Loucy (cell line): Measurements from ENCODE around the gene FAM163B.

Source experiments
- H2AFZ ChIP-seq: fragments of 200-600 bp; sonication (generic); 2 replicates; pipeline ENCODE4 v1.6.0; 2016; ENCODE audit warnings: antibody characterized with exemption, mild to moderate bottlenecking, low read length, moderate library complexity
- H3F3A ChIP-seq: fragments of 200-600 bp; 2 replicates; pipeline ENCODE4 v1.6.0; 2016; ENCODE audit warnings: antibody characterized with exemption, low read depth, mild to moderate bottlenecking
- H3K27me3 ChIP-seq: fragments of 200-600 bp; sonication (generic); 2 replicates; pipeline ENCODE4 v1.6.1; 2014; ENCODE audit warnings: low read length, mild to moderate bottlenecking; ENCODE audit not compliant: insufficient read depth, poor library complexity, severe bottlenecking
- H3K36me3 ChIP-seq: fragments of 200-600 bp; sonication (generic); 2 replicates; pipeline ENCODE4 v1.6.1; 2016; ENCODE audit warnings: low read length; ENCODE audit not compliant: insufficient read depth
- H3K4me1 ChIP-seq: fragments of 200-600 bp; sonication (generic); 2 replicates; pipeline ENCODE4 v1.5.1; 2014; ENCODE audit warnings: low read length, mild to moderate bottlenecking; ENCODE audit not compliant: insufficient read depth, poor library complexity, severe bottlenecking
- H3K4me2 ChIP-seq: fragments of 200-600 bp; sonication (generic); 2 replicates; pipeline ENCODE4 v1.6.0; 2014; ENCODE audit warnings: antibody characterized with exemption, low read length, low read depth, mild to moderate bottlenecking; ENCODE audit not compliant: poor library complexity, severe bottlenecking
- H3K4me3 ChIP-seq: fragments of 200-600 bp; sonication (generic); 2 replicates; pipeline ENCODE4 v1.5.1; 2014; ENCODE audit warnings: low read length, mild to moderate bottlenecking, mixed read lengths; ENCODE audit not compliant: poor library complexity, severe bottlenecking
- H3K79me2 ChIP-seq: fragments of 200-600 bp; sonication (generic); 2 replicates; pipeline ENCODE4 v1.6.1; 2014; ENCODE audit warnings: low read length; ENCODE audit not compliant: insufficient read depth
- H3K9ac ChIP-seq: fragments of 200-600 bp; sonication (generic); 2 replicates; pipeline ENCODE4 v1.6.0; 2014; ENCODE audit warnings: mild to moderate bottlenecking, low read depth, low read length, moderate library complexity; ENCODE audit not compliant: poor library complexity, severe bottlenecking
- H3K9me2 ChIP-seq: fragments of 200-600 bp; sonication (generic); replicated peaks from 2 replicates; pipeline ENCODE4 v1.6.1; 2016; ENCODE audit warnings: low read depth, low read length, mixed read lengths
- H3K9me3 ChIP-seq: fragments of 200-600 bp; sonication (generic); 2 replicates; pipeline ENCODE4 v1.6.1; 2014; ENCODE audit warnings: mild to moderate bottlenecking, antibody characterized with exemption, low read length, low read depth; ENCODE audit not compliant: insufficient read depth
- H4K20me1 ChIP-seq: fragments of 200-600 bp; sonication (generic); 2 replicates; pipeline ENCODE4 v1.6.0; 2014; ENCODE audit warnings: antibody characterized with exemption, low read length, mild to moderate bottlenecking; ENCODE audit not compliant: insufficient read depth, poor library complexity, severe bottlenecking
- CTCF ChIP-seq: fragments of 200-600 bp; sonication (generic); conservative IDR thresholded peaks from 2 replicates; pipeline ENCODE4 v1.5.1; 2014; ENCODE audit warnings: mild to moderate bottlenecking, antibody characterized with exemption, low read length
- EZH2phosphoT487 ChIP-seq: fragments of 200-600 bp; IDR thresholded peaks from 2 replicates; pipeline ENCODE4 v1.6.1; 2018; ENCODE audit warnings: antibody characterized with exemption, mild to moderate bottlenecking, moderate library complexity, borderline replicate concordance

Gene FAM163B

GRCh38 chr9:133635098-133635497 is 25.9 kb upstream of the FAM163B start:
- no peaks in the 10 kb centered on the region for H3F3A ChIP-seq
- no peaks in the 10 kb centered on the region for H3K27me3 ChIP-seq
- H2AFZ ChIP-seq: no peak overlapping the region
- no peaks in the 10 kb centered on the region for H3K79me2 ChIP-seq
- no peaks in the 10 kb centered on the region for H4K20me1 ChIP-seq
- TF ChIP-seq CTCF (no peak), EZH2phosphoT487 (no peak)
- no peak overlapping the region for H3K4me3 ChIP-seq
- no peak overlapping the region for H3K9ac ChIP-seq
- H3K9me3 ChIP-seq: no peaks in the 10 kb centered on the region
- no peaks in the 10 kb centered on the region for H3K9me2 ChIP-seq
- no peaks in the 10 kb centered on the region for H3K36me3 ChIP-seq
- H3K4me2 ChIP-seq: no peak overlapping the region
- peaks cover 4% of the 10 kb centered on the region for H3K4me1 ChIP-seq

DNA sequence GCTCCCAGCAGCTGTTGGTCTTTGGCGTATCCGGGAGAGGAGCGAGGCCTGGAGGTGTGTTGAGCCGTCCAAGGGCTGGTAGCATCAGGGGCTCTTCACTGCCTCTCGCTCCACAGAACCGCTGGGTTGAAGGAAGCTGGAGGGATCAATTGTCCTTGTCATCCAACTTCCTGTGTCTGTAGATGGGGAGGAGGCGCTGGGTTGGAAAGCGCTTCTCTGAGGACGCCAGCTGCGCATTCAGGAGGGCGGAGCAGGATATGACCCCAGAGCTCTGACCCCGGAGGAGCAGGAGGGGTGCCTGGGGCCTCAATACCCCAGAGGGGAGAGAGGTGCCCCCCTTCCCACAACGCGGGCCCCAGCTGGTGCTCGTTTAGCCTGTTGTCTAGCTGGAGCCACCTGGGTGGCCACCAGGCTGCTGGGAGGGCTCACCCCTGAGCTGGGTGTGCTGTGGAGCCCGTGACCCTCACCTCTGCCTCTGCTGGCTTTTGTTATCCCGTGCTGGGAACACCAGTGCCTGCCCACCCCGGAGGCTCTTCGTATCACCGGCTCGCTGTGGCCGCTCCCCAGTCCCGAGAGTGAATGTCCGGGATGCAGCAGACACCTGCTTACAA is 25.0 kb upstream of the FAM163B start:
- no peak for TF ChIP-seq CTCF
- TF ChIP-seq EZH2phosphoT487: no peak
- Histone ChIP-seq H3K27me3 (no peaks in the 10 kb centered on the region), H3K4me2 (no peak overlapping the region), H3K9ac (no peak overlapping the region), H3K4me1 (peaks cover 4% of the 10 kb centered on the region), H2AFZ (no peak overlapping the region), H3K4me3 (no peak overlapping the region), H4K20me1 (no peaks in the 10 kb centered on the region), H3K9me3 (no peaks in the 10 kb centered on the region), H3F3A (no peaks in the 10 kb centered on the region), H3K36me3 (no peaks in the 10 kb centered on the region), H3K79me2 (no peaks in the 10 kb centered on the region), H3K9me2 (no peaks in the 10 kb centered on the region)

- TF ChIP-seq EZH2phosphoT487: no peak
- TF ChIP-seq CTCF: no peak
- H3K36me3 ChIP-seq: no peaks in the 10 kb centered on the region
- H3K9me2 ChIP-seq: no peaks in the 10 kb centered on the region
- peaks cover 4% of the 10 kb centered on the region for H3K4me1 ChIP-seq
- H3K4me2 ChIP-seq: no peak overlapping the region
- H3K4me3 ChIP-seq: no peak overlapping the region
- H3K27me3 ChIP-seq: no peaks in the 10 kb centered on the region
- H3K79me2 ChIP-seq: no peaks in the 10 kb centered on the region
- H3K9ac ChIP-seq: no peak overlapping the region
- H4K20me1 ChIP-seq: no peaks in the 10 kb centered on the region
- H2AFZ ChIP-seq: no peak overlapping the region
- no peaks in the 10 kb centered on the region for H3K9me3 ChIP-seq
- no peaks in the 10 kb centered on the region for H3F3A ChIP-seq
These were observed 24.5 kb upstream of the FAM163B start for GRCh38 chr9:133633681-133634080.
